ENCODE measurements around the gene TEKT3. TPM values are rescaled to one million over a fixed set of nuclear protein-coding genes. Genes with fewer than 3 reads are reported as not detected.

TEKT3 gene
- total RNA-seq, 1 donor: not detected

GRCh38 chr17:15270628-15271381, 70.6 kb downstream of the TEKT3 start:
- Histone ChIP-seq H3K4me3 (ENCODE audit: low read length) (no peak overlapping the region), H3K4me1 (ENCODE audit: insufficient read depth, low read length) (no peaks in the 10 kb centered on the region), H3K27me3 (ENCODE audit: insufficient read depth, low read length) (no peaks in the 10 kb centered on the region), H3K9me3 (ENCODE audit: low read depth, low read length) (no peaks in the 10 kb centered on the region)

DNA sequence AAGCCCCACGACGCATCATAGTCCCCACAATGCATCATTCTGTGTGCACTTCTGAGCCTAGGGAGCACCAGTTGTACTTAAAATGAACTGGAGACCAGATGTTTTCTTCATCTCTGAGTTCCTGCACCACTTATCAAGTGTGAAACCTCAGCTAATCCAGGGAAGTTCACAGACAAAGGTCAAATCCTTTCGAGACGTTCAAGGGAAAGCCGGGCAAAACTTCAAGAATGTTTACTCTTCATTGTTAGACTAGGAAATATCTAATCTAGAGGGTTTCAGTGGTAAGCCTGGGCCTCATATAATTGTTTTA, 71.7 kb downstream of the TEKT3 start:
- H3K9me3 ChIP-seq (ENCODE audit: low read depth, low read length): no peaks in the 10 kb centered on the region
- no peaks in the 10 kb centered on the region for H3K4me1 ChIP-seq (ENCODE audit: insufficient read depth, low read length)
- H3K4me3 ChIP-seq (ENCODE audit: low read length): no peak overlapping the region
- H3K27me3 ChIP-seq (ENCODE audit: insufficient read depth, low read length): peaks cover 6% of the 10 kb centered on the region

GRCh38 chr17:15269087-15269779, 72.2 kb downstream of the TEKT3 start:
- Histone ChIP-seq H3K27me3 (ENCODE audit: insufficient read depth, low read length) (peaks cover 11% of the 10 kb centered on the region), H3K9me3 (ENCODE audit: low read depth, low read length) (no peaks in the 10 kb centered on the region), H3K4me3 (ENCODE audit: low read length) (no peak overlapping the region), H3K4me1 (ENCODE audit: insufficient read depth, low read length) (no peaks in the 10 kb centered on the region)

DNA sequence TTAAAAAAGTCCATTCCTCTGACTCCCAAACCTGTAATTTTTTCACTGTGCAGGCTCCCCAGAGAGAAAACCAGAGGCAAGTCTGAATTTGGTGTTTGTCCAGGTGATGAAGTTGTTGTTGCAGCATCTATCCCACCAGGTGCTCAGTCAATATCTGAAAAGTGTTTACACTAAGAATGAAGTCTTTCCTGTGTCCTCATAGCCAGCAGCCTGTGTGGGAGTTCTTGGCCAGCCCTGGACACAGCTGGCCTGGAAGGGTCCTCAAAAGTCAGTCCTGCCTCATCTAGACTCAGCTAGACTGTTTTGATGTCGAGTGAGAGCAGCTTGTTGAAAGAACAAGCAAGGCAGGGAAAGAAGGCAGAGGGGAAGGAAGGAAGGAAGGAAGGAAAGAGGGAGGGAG, 72.9 kb downstream of the TEKT3 start:
- Histone ChIP-seq H3K27me3 (ENCODE audit: insufficient read depth, low read length) (peaks cover 19% of the 10 kb centered on the region), H3K4me3 (ENCODE audit: low read length) (no peak overlapping the region), H3K9me3 (ENCODE audit: low read depth, low read length) (no peaks in the 10 kb centered on the region), H3K4me1 (ENCODE audit: insufficient read depth, low read length) (no peaks in the 10 kb centered on the region)

GRCh38 chr17:15267996-15268395, 73.4 kb downstream of the TEKT3 start:
- Histone ChIP-seq H3K4me3 (ENCODE audit: low read length) (no peak overlapping the region), H3K4me1 (ENCODE audit: insufficient read depth, low read length) (peaks cover 4% of the 10 kb centered on the region), H3K27me3 (ENCODE audit: insufficient read depth, low read length) (peaks cover 24% of the 10 kb centered on the region), H3K9me3 (ENCODE audit: low read depth, low read length) (no peaks in the 10 kb centered on the region)

GRCh38 chr17:15266325-15267125, 74.9 kb downstream of the TEKT3 start:
- Histone ChIP-seq H3K27me3 (ENCODE audit: insufficient read depth, low read length) (peaks cover 38% of the 10 kb centered on the region), H3K4me1 (ENCODE audit: insufficient read depth, low read length) (peaks cover 18% of the 10 kb centered on the region), H3K9me3 (ENCODE audit: low read depth, low read length) (no peaks in the 10 kb centered on the region), H3K4me3 (ENCODE audit: low read length) (no peak overlapping the region)

- H3K4me3 ChIP-seq (ENCODE audit: low read length): no peak within 1 kb of the TSS
- peaks cover 49% of the 10 kb centered on the region for H3K27me3 ChIP-seq (ENCODE audit: insufficient read depth, low read length)
- H3K4me1 ChIP-seq (ENCODE audit: insufficient read depth, low read length): peaks cover 29% of the 10 kb centered on the region
- H3K9me3 ChIP-seq (ENCODE audit: low read depth, low read length): no peaks in the 10 kb centered on the region
These were observed 76.3 kb downstream of the TEKT3 start, which contains the start of gene PMP22 for GRCh38 chr17:15265131-15265530. PMP22 (minus strand) TSS chr17:15265326; CDS start chr17:15260727, 4,599 bp downstream.

DNA sequence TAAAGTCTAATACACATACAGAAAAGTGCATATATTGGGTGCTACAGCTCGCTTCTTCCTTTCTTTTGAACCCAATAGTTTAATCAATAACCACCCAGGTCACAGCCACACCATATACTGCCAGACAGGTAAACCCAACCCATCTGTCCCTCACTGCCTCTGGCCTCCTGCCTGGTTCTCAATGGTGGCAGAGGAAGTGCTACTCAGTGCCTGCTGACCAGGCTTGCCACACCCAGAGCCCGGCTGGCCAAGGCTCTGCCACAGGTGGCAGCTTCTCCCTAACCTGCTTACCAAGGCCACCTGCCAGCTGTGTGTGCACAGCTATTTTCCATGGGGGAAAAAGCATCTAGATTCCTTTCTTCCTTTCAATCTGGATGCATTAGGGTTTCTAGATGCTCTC, 76.9 kb downstream of the TEKT3 start:
- Histone ChIP-seq H3K4me1 (ENCODE audit: insufficient read depth, low read length) (peaks cover 31% of the 10 kb centered on the region), H3K4me3 (ENCODE audit: low read length) (no peak overlapping the region), H3K9me3 (ENCODE audit: low read depth, low read length) (no peaks in the 10 kb centered on the region), H3K27me3 (ENCODE audit: insufficient read depth, low read length) (peaks cover 54% of the 10 kb centered on the region)

DNA sequence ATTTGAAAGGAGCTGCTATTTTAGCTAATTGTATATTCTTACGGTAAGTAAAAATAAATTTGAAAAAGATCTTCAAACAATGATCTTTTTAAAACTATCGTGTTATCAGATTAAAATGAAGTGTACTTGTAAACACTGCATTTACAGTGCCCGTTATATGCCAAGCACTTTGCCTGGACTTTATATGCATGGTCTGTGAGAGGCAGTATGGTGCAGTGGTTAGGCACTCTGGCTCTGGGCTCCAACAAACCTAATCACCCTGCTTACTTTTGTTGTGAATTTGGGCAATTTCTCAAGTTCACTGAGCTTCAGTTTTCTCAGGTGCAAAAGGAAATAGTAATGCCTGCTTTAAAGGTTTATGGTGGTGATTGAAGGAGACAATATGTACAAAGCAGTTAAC, 77.7 kb downstream of the TEKT3 start:
- peaks cover 57% of the 10 kb centered on the region for H3K27me3 ChIP-seq (ENCODE audit: insufficient read depth, low read length)
- H3K4me1 ChIP-seq (ENCODE audit: insufficient read depth, low read length): peaks cover 31% of the 10 kb centered on the region
- H3K9me3 ChIP-seq (ENCODE audit: low read depth, low read length): no peaks in the 10 kb centered on the region
- no peak overlapping the region for H3K4me3 ChIP-seq (ENCODE audit: low read length)

GRCh38 chr17:15263206-15263579, 78.2 kb downstream of the TEKT3 start:
- no peaks in the 10 kb centered on the region for H3K9me3 ChIP-seq (ENCODE audit: low read depth, low read length)

DNA sequence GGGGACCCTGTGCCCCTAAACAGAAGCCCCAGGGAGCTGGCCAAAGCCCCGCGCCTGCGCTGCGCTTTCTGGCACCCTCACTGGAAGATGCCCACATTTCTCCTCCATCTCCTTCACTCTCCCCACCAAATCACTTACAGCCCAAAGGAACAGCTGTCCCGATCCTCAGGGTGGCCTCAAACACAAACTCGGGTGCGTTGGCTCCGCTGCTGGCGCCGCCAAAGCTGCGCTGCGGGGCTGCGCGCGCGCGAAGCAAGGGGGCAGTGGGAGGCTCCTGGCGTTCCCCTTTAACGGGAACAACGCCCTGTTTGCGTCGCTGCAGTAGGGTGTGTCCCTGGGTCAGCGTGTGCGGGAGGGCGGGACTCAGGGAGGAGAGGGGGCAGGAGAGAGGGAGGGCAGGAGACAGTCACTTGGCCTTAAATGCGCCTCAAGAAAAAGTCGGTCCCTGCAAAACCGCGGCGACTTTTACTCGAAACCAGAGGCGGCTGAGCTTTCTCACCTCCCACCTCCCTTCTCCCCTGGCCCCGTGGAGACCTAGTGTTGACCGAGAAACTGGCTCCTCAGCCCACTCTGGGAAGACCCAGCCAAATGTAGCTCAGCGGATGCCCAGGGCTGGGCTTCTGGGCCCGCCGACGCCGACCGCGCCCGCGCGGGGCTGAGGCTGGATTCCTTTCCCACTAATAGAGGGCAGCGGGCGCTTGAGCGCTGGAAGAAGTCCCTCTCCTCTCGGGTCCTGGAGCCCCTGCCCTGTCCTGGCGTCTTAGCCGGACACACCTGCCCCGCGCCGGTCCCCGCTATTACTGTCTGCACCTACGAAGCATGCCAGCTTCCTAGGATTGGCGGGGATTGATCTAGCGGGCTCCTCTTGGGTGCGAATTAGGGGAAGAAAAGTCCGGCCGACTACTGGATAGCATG, 78.8 kb downstream of the TEKT3 start:
- Histone ChIP-seq H3K27me3 (ENCODE audit: insufficient read depth, low read length) (peaks cover 57% of the 10 kb centered on the region), H3K9me3 (ENCODE audit: low read depth, low read length) (no peaks in the 10 kb centered on the region), H3K4me3 (ENCODE audit: low read length) (no peak overlapping the region), H3K4me1 (ENCODE audit: insufficient read depth, low read length) (peaks cover 31% of the 10 kb centered on the region)

More at GRCh38 chr17:15263206-15263579, 78.2 kb downstream of the TEKT3 start:
- peaks cover 57% of the 10 kb centered on the region for H3K27me3 ChIP-seq (ENCODE audit: insufficient read depth, low read length)
- H3K4me3 ChIP-seq (ENCODE audit: low read length): no peak overlapping the region
- peaks cover 31% of the 10 kb centered on the region for H3K4me1 ChIP-seq (ENCODE audit: insufficient read depth, low read length)

DNA sequence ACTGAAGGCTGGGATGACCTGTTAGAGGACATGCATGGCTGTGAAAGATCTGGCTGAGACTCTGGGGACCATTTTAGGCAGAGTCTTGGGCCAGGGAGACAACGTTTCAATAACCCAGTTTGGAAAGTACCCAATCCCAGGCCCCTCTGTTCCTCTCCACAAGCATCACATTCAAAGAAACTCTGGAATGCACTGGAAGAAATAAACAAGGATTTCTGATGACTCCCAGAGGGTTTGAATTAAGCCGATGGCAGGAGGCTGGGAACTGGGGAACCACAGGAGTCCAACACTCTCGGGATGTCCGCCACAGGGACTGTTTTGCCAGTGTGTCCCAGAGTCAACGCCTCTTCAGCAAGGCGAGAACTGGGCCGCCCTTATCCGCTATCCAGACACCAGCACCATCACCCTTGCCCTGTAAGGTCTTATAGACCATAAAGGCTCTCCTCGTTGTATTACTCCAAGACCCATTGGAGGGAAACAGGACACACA, 79.6 kb downstream of the TEKT3 start:
- H3K27me3 ChIP-seq (ENCODE audit: insufficient read depth, low read length): peaks cover 57% of the 10 kb centered on the region

DNA sequence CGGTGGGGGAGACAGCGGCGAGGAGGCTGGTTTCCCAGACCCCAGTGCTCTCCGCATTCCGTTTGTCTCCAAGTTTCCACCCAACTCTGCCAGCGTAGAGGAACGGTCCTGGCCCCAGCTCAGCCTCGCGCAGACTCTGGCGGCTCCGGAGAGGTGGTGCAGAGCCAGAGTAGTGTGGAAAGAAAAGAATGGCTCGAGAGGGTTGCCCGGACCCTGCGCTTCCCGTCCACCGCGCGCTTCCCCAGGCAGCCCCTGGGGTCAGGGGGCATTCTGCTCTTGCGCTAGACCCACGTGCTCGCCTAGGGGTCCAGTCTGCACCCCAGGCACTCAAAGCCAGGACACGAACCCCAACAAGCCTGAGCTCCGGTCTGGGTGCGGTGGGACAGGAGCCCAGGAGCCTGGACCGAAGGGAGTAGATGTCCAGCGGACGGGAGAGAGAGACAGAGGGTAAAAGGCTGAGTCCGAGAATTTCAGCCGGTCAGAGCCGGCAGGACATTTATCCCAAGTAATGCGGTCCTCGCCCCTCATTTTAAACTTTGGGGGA, 80.1 kb downstream of the TEKT3 start:
- H3K4me3 ChIP-seq (ENCODE audit: low read length): no peak overlapping the region

More for the DNA sequence above, 79.6 kb downstream of the TEKT3 start:
- Histone ChIP-seq H3K4me3 (ENCODE audit: low read length) (no peak overlapping the region), H3K9me3 (ENCODE audit: low read depth, low read length) (no peaks in the 10 kb centered on the region), H3K4me1 (ENCODE audit: insufficient read depth, low read length) (peaks cover 31% of the 10 kb centered on the region)

More for the DNA sequence above, 80.1 kb downstream of the TEKT3 start:
- Histone ChIP-seq H3K4me1 (ENCODE audit: insufficient read depth, low read length) (peaks cover 31% of the 10 kb centered on the region), H3K27me3 (ENCODE audit: insufficient read depth, low read length) (peaks cover 57% of the 10 kb centered on the region), H3K9me3 (ENCODE audit: low read depth, low read length) (no peaks in the 10 kb centered on the region)

Data from mononuclear cell (primary cell).